ENCODE results near the gene WDR70.

- TF ChIP-seq CTCF (IDR thresholded peaks at IDR 0.05; ENCODE audit: insufficient read depth, low read depth, low read length) (no peak), EZH2 (IDR thresholded peaks at IDR 0.05; ENCODE audit: insufficient read depth, low read length) (no peak)
Observed at GRCh38 chr5:37553720-37554404, 174.7 kb downstream of the WDR70 start.

All from astrocyte (in vitro differentiated cells and primary cell).